ENCODE data around the gene SMYD3. TPM values are rescaled to one million over a fixed set of nuclear protein-coding genes. Genes with fewer than 3 reads are reported as not detected.

Gene SMYD3
- total RNA-seq, 1 experiment from 2014 or later: 25.5 TPM

DNA sequence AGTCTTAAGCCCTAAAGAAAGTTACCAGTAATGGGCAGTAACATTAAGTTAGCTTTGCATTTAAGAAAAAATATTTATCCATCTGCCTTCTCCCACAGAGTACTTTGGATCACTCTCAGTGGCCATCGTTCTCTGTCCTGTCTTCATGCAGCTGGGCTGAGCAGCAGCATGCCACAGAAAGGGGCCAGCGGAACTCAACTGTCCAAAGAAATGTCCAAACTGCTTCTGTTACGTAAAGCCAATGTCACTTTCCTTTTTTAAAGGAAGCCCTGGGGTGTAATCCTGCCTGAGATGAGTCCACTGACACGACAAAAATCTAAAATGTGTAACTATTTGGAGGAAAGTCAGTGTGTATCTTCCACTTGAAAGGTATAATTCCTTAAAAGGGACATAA is 291.6 kb downstream of the SMYD3 start:
- no peak overlapping the region for H3K4me2 ChIP-seq (ENCODE audit: insufficient read depth, insufficient read length, low read length)
- H3K4me1 Mint-ChIP-seq: peaks cover 14 to 15% of the 10 kb centered on the region in 2 experiments
- no peaks in the 10 kb centered on the region for H4K20me1 ChIP-seq (ENCODE audit: control insufficient read depth, insufficient read depth, insufficient read length)
- no peak overlapping the region for H2BK5ac ChIP-seq (ENCODE audit: insufficient read length, low read length)
- no peak overlapping the region for H3K23ac ChIP-seq (ENCODE audit: insufficient read length, low read depth, low read length)
- peaks cover 0 to 4% (median 0%) of the 10 kb centered on the region in 3 experiments; a peak in 3 of 7 replicates for H3K36me3 Mint-ChIP-seq (ENCODE audit: insufficient read depth in 1 of 3, low read depth in 3 of 3)
- H2BK20ac ChIP-seq (ENCODE audit: low read depth, low read length, poor library complexity, severe bottlenecking): no peak overlapping the region
- H3K4me3 Mint-ChIP-seq: no peak overlapping the region
- H3K27me3 Mint-ChIP-seq (ENCODE audit: low read depth): no peaks in the 10 kb centered on the region
- peaks cover 0 to 3% of the 10 kb centered on the region in 2 experiments; a peak in 1 of 5 replicates for H3K9me3 Mint-ChIP-seq
- no CpG with 5 or more reads among the region's 4 CpGs for whole genome bisulfite sequencing (ENCODE audit: extremely low coverage, insufficient read length, low lambda C conversion rate)
- H2BK120ac ChIP-seq (ENCODE audit: low read depth, low read length, poor library complexity, severe bottlenecking): no peak overlapping the region
- TF ChIP-seq, protein P1, sequence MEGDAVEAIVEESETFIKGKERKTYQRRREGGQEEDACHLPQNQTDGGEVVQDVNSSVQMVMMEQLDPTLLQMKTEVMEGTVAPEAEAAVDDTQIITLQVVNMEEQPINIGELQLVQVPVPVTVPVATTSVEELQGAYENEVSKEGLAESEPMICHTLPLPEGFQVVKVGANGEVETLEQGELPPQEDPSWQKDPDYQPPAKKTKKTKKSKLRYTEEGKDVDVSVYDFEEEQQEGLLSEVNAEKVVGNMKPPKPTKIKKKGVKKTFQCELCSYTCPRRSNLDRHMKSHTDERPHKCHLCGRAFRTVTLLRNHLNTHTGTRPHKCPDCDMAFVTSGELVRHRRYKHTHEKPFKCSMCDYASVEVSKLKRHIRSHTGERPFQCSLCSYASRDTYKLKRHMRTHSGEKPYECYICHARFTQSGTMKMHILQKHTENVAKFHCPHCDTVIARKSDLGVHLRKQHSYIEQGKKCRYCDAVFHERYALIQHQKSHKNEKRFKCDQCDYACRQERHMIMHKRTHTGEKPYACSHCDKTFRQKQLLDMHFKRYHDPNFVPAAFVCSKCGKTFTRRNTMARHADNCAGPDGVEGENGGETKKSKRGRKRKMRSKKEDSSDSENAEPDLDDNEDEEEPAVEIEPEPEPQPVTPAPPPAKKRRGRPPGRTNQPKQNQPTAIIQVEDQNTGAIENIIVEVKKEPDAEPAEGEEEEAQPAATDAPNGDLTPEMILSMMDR (conservative IDR thresholded peaks at IDR 0.05): no peak
- H3K27ac ChIP-seq (ENCODE audit: insufficient read length, low read depth, low read length): no peak overlapping the region
- no peak for DNase-seq
- no peak overlapping the region for H3T11ph ChIP-seq (ENCODE audit: low read length)
- H3K56ac ChIP-seq (ENCODE audit: insufficient read length, low read depth, low read length): no peak overlapping the region
- H3K4ac ChIP-seq (ENCODE audit: low read depth, low read length): no peak overlapping the region
- no peak overlapping the region for H2AK5ac ChIP-seq (ENCODE audit: insufficient read length, low read length)
- no peak overlapping the region for H3K14ac ChIP-seq (ENCODE audit: insufficient read depth, low read length)
- H3K27ac Mint-ChIP-seq: peak overlapping the region in 1 of 3 experiments; percentile 50; a peak in 1 of 7 replicates
- no peak overlapping the region for H2BK15ac ChIP-seq (ENCODE audit: low read depth, low read length)
- H4K5ac ChIP-seq (ENCODE audit: insufficient read length, low read depth, low read length): no peak overlapping the region
- H2BK12ac ChIP-seq (ENCODE audit: insufficient read length, low read depth, low read length): no peak overlapping the region
- H3K79me1 ChIP-seq (ENCODE audit: insufficient read depth, low read depth, low read length, poor library complexity, severe bottlenecking): no peaks in the 10 kb centered on the region
- no peaks in the 10 kb centered on the region for H3K79me2 ChIP-seq (ENCODE audit: insufficient read depth, low read length)
- H3K9me3 ChIP-seq (ENCODE audit: control insufficient read depth, low read depth, low read length): no peaks in the 10 kb centered on the region
- no peak overlapping the region for H3K9ac ChIP-seq (ENCODE audit: extremely low read depth, insufficient read length, low read length)
- H4K91ac ChIP-seq (ENCODE audit: insufficient read length, low read depth, low read length): no peak overlapping the region
- no peaks in the 10 kb centered on the region for H3K23me2 ChIP-seq (ENCODE audit: insufficient read length, low read depth, low read length, poor library complexity, severe bottlenecking)
- H3K18ac ChIP-seq (ENCODE audit: insufficient read length, low read depth, low read length): no peak overlapping the region
- no peaks in the 10 kb centered on the region for H3K27me3 ChIP-seq (ENCODE audit: insufficient read depth, low read length)
- H2AFZ ChIP-seq (ENCODE audit: low read length): no peak overlapping the region
- H3K4me1 ChIP-seq (ENCODE audit: insufficient read depth, low read length): no peaks in the 10 kb centered on the region; the same call in none of the 2 replicates
- H4K8ac ChIP-seq (replicated peaks; ENCODE audit: insufficient read length, low read depth, low read length): no peak overlapping the region

All from H9 (cell line).